Jurkat, Clone E6-1 (cell line): ENCODE data around the gene HMOX1. TPM values are rescaled to one million over a fixed set of nuclear protein-coding genes. Genes with fewer than 3 reads are reported as not detected.

Source experiments
- DNase-seq: peaks from one replicate; pipeline ENCODE4 v3.0.0-alpha.2; 2011; ENCODE audit warnings: low read depth, low spot score
- H3K4me3 ChIP-seq: 2 replicates; pipeline ENCODE4 v1.5.1; 2011; ENCODE audit warnings: mild to moderate bottlenecking, low read length, control low read depth, moderate library complexity
- polyA plus RNA-seq: library from polyadenylated mRNA; unstranded; fragments of >200 nt; gene quantifications from one replicate; pipeline ENCODE4 v1.2.1, GENCODE V29; 2012; ENCODE audit warnings: missing spikeins; ENCODE audit not compliant: insufficient read length, insufficient read depth

HMOX1 gene
- polyA plus RNA-seq = not detected

- DNase-seq = no peak
- no peak within 1 kb of the TSS for H3K4me3 ChIP-seq
Measured at GRCh38 chr22:35380537-35381423, at the start of gene HMOX1. Gene HMOX1, plus strand, starts transcription at chr22:35381096. Its CDS starts 78 bp downstream, at chr22:35381174.

- no peak for DNase-seq
Measured at GRCh38 chr22:35332278-35332677, 48.6 kb upstream of the HMOX1 start.

GRCh38 chr22:35333220-35333619, 47.7 kb upstream of the HMOX1 start:
- H3K4me3 ChIP-seq = no peak overlapping the region
- no peak for DNase-seq

More at GRCh38 chr22:35332278-35332677, 48.6 kb upstream of the HMOX1 start:
- no peak overlapping the region for H3K4me3 ChIP-seq

- H3K4me3 ChIP-seq = no peak overlapping the region
- DNase-seq = peak; percentile 51
Measured at GRCh38 chr22:35334004-35334403, 46.9 kb upstream of the HMOX1 start.

GRCh38 chr22:35335468-35335867, 45.4 kb upstream of the HMOX1 start:
- no peak overlapping the region for H3K4me3 ChIP-seq
- DNase-seq = no peak

GRCh38 chr22:35335936-35336781, 44.7 kb upstream of the HMOX1 start:
- no peak overlapping the region for H3K4me3 ChIP-seq
- DNase-seq = peak; percentile 46

GRCh38 chr22:35337932-35338331, 43.0 kb upstream of the HMOX1 start:
- DNase-seq = no peak

GRCh38 chr22:35341090-35341874, 39.6 kb upstream of the HMOX1 start:
- no peak for DNase-seq
- H3K4me3 ChIP-seq = no peak overlapping the region

More at GRCh38 chr22:35337932-35338331, 43.0 kb upstream of the HMOX1 start:
- no peak overlapping the region for H3K4me3 ChIP-seq

GRCh38 chr22:35342390-35342789, 38.5 kb upstream of the HMOX1 start:
- H3K4me3 ChIP-seq = no peak overlapping the region
- no peak for DNase-seq

GRCh38 chr22:35343664-35344550, 37.0 kb upstream of the HMOX1 start:
- no peak for DNase-seq
- no peak overlapping the region for H3K4me3 ChIP-seq

GRCh38 chr22:35344956-35345690, 35.8 kb upstream of the HMOX1 start:
- H3K4me3 ChIP-seq = no peak overlapping the region
- DNase-seq = no peak

GRCh38 chr22:35345808-35346505, 34.9 kb upstream of the HMOX1 start:
- DNase-seq = no peak

GRCh38 chr22:35346596-35347220, 34.2 kb upstream of the HMOX1 start:
- no peak for DNase-seq
- no peak overlapping the region for H3K4me3 ChIP-seq

More at GRCh38 chr22:35345808-35346505, 34.9 kb upstream of the HMOX1 start:
- no peak overlapping the region for H3K4me3 ChIP-seq

- no peak for DNase-seq
- H3K4me3 ChIP-seq = no peak overlapping the region
Measured at GRCh38 chr22:35347462-35347861, 33.4 kb upstream of the HMOX1 start.

- no peak for DNase-seq
Measured at GRCh38 chr22:35348026-35348590, 32.8 kb upstream of the HMOX1 start.

GRCh38 chr22:35348703-35349102, 32.2 kb upstream of the HMOX1 start:
- no peak for DNase-seq
- H3K4me3 ChIP-seq = no peak overlapping the region

More at GRCh38 chr22:35348026-35348590, 32.8 kb upstream of the HMOX1 start:
- H3K4me3 ChIP-seq = no peak overlapping the region
